GM12878 (cell line): ENCODE measurements around the gene IGLON5. TPM values are rescaled to one million over a fixed set of nuclear protein-coding genes. Genes with fewer than 3 reads are reported as not detected.

ENCODE experiments used
- ATAC-seq: fragments of 200-7000 bp; cut with Tn5 transposase; 3 replicates; pipeline ENCODE4 v1.9.1; 2020; ENCODE audit warnings: mild to moderate bottlenecking, moderate library complexity
- BruUV-seq: library from RNA; stranded (reverse); fragments of 400-500 nt; replicated peaks from 2 replicates; lab custom pipeline; 2021; lab: Mats Ljungman, UMichigan
- CTCF ChIA-PET: fragments of 300-600 bp; sonication (Branson Sonifier 250); formaldehyde crosslinking; extraction: SDS; loops from one replicate; lab custom pipeline; 2021; ENCODE audit warnings: inconsistent platforms; lab: Yijun Ruan, JAX
- POLR2A ChIA-PET: fragments of 350-600 bp; formaldehyde crosslinking; extraction: SDS; loops from one replicate; lab custom pipeline; 2021; ENCODE audit warnings: inconsistent platforms; lab: Charles Lee
- RAD21 ChIA-PET: fragments of 300-600 bp; sonication (Branson Sonifier 250); formaldehyde crosslinking; loops from one replicate; lab custom pipeline; 2023; ENCODE audit warnings: antibody characterized with exemption; ENCODE audit not compliant: unreplicated experiment; lab: Charles Lee
- SMC1A ChIA-PET: fragments of 300-600 bp; sonication (Branson Sonifier 250); formaldehyde crosslinking; loops from one replicate; lab custom pipeline; 2023; ENCODE audit not compliant: unreplicated experiment, uncharacterized antibody; lab: Charles Lee
- DNase-seq: peaks from one replicate; pipeline ENCODE4 v3.0.0-alpha.2; 2011; ENCODE audit warnings: low read depth, low spot score
- FAIRE-seq: peaks from 3 replicates; lab custom pipeline; 2011; peaks lifted over from hg19 to GRCh38; lab: Jason Lieb, UNC
- H2AFZ ChIP-seq: 2 replicates; pipeline ENCODE4 v1.6.0; 2011; ENCODE audit warnings: low read depth, low read length, control low read depth; ENCODE audit not compliant: control insufficient read depth
- H3K27ac ChIP-seq: 2 replicates; pipeline ENCODE4 v1.5.1; 2011; ENCODE audit warnings: control low read depth; ENCODE audit not compliant: control insufficient read depth, insufficient read depth
- H3K27me3 ChIP-seq, 2 experiments: replicated peaks in 1 of 2; 2 replicates each; pipeline versions ENCODE4 v1.6.0 to v1.6.1; 2011; ENCODE audit warnings: low read length in 1 of 2; ENCODE audit not compliant: control insufficient read depth in 2 of 2, insufficient read depth in 2 of 2
- H3K36me3 ChIP-seq, 2 experiments: 2 replicates each; pipeline ENCODE4 v1.5.1; 2011; ENCODE audit warnings: low read length in 1 of 2; ENCODE audit not compliant: control insufficient read depth in 2 of 2, insufficient read depth in 2 of 2
- H3K4me1 ChIP-seq: 2 replicates; pipeline ENCODE4 v1.6.1; 2011; ENCODE audit warnings: mild to moderate bottlenecking, low read length, moderate library complexity, mixed read lengths; ENCODE audit not compliant: control insufficient read depth, insufficient read depth
- H3K4me2 ChIP-seq: 2 replicates; pipeline ENCODE4 v1.6.0; 2011; ENCODE audit warnings: control low read depth; ENCODE audit not compliant: control insufficient read depth, insufficient read depth
- H3K4me3 ChIP-seq: fragments of 200-600 bp; sonication (generic); 2 replicates; pipeline ENCODE4 v1.5.1; 2016
- H3K79me2 ChIP-seq: 2 replicates; pipeline ENCODE4 v1.6.0; 2011; ENCODE audit warnings: low read length; ENCODE audit not compliant: control insufficient read depth, insufficient read depth
- H3K9ac ChIP-seq: 2 replicates; pipeline ENCODE4 v1.8.0; 2011; ENCODE audit warnings: low read length, control low read depth, mixed read lengths; ENCODE audit not compliant: control insufficient read depth, insufficient read depth
- H3K9me3 ChIP-seq: replicated peaks from 3 replicates; pipeline ENCODE4 v1.5.1; 2011; ENCODE audit warnings: mild to moderate bottlenecking, low read length; ENCODE audit not compliant: control insufficient read depth, insufficient read depth
- H4K20me1 ChIP-seq: 2 replicates; pipeline ENCODE4 v1.6.0; 2011; ENCODE audit not compliant: control insufficient read depth, insufficient read depth
- BHLHE40 ChIP-seq, 2 experiments: fragments of 450-650 bp in 1 of 2; IDR thresholded peaks; 2 replicates each; pipeline ENCODE4 v1.6.1; 2011 to 2017; ENCODE audit warnings: low read depth in 2 of 2, borderline replicate concordance in 1 of 2, improper control_type of control experiment in 1 of 2, low read length in 1 of 2, mild to moderate bottlenecking in 1 of 2
- CBX3 ChIP-seq: fragments of 200-600 bp; sonication (generic); IDR thresholded peaks from 2 replicates; pipeline ENCODE4 v1.6.1; 2016; ENCODE audit warnings: low read depth, borderline replicate concordance
- HDGF ChIP-seq: fragments of 450-650 bp; IDR thresholded peaks from 2 replicates; pipeline ENCODE4 v1.6.1; 2016; ENCODE audit warnings: antibody characterized with exemption
- MTA3 ChIP-seq: IDR thresholded peaks from 2 replicates; pipeline ENCODE4 v1.6.1; 2012; ENCODE audit warnings: low read length, inconsistent platforms, borderline replicate concordance
- POLR2AphosphoS2 ChIP-seq: IDR thresholded peaks from 2 replicates; pipeline ENCODE4 v1.6.1; 2011; ENCODE audit warnings: low read depth, mild to moderate bottlenecking, low read length, improper control_type of control experiment, moderate library complexity
- POU2F2 ChIP-seq: IDR thresholded peaks from 3 replicates; pipeline ENCODE4 v1.6.1; 2011; ENCODE audit warnings: low read depth, mild to moderate bottlenecking, low read length, borderline replicate concordance
- PRDM15 ChIP-seq: fragments of 450-650 bp; formaldehyde crosslinking; IDR thresholded peaks from 2 replicates; pipeline ENCODE4 v1.4.0; 2020; ENCODE audit warnings: mild to moderate bottlenecking, moderate library complexity
- RB1 ChIP-seq: fragments of 450-650 bp; formaldehyde crosslinking; IDR thresholded peaks from 2 replicates; pipeline ENCODE4 v1.6.1; 2017; ENCODE audit warnings: mild to moderate bottlenecking, borderline replicate concordance
- RCOR1 ChIP-seq: conservative IDR thresholded peaks from 2 replicates; pipeline ENCODE4 v1.6.1; 2012; ENCODE audit warnings: low read depth, low read length, improper control_type of control experiment
- SIX5 ChIP-seq: IDR thresholded peaks from 2 replicates; pipeline ENCODE4 v1.6.1; 2011; ENCODE audit warnings: mild to moderate bottlenecking, low read depth, low read length, moderate library complexity; ENCODE audit not compliant: severe bottlenecking
- SPI1 ChIP-seq: IDR thresholded peaks from 2 replicates; pipeline ENCODE4 v1.6.1; 2011; ENCODE audit warnings: low read depth, mild to moderate bottlenecking, low read length, moderate library complexity, borderline replicate concordance; ENCODE audit not compliant: insufficient read depth
- TAF1 ChIP-seq: IDR thresholded peaks from 2 replicates; pipeline ENCODE4 v1.6.1; 2011; ENCODE audit warnings: mild to moderate bottlenecking, low read depth, low read length, borderline replicate concordance
- ZBTB40 ChIP-seq: fragments of 450-650 bp; IDR thresholded peaks from 2 replicates; pipeline ENCODE4 v1.6.1; 2016; ENCODE audit warnings: mild to moderate bottlenecking, moderate library complexity, borderline replicate concordance
- WGBS: methylation state at CpG from one replicate; pipeline ENCODE4 v1.1.6; 2016; ENCODE audit warnings: low lambda C conversion rate; ENCODE audit not compliant: insufficient replicate concordance, insufficient coverage; ENCODE audit errors: missing lambda C conversion rate; 5-methylcytosine and 5-hydroxymethylcytosine counted together
- in situ Hi-C: fragments of 300-500 bp; cut with MboI; formaldehyde crosslinking; loops from 9 replicates; pipeline ENCODE4 v1.14.3; 2018; ENCODE audit warnings: mixed read lengths
- intact Hi-C: fragments of 100-400 bp; cut with micrococcal nuclease; formaldehyde crosslinking; loops from one replicate; pipeline ENCODE4 v1.14.2; 2022; ENCODE audit not compliant: unreplicated experiment
- polyA plus RNA-seq, 11 experiments: library from polyadenylated mRNA; depleted of rRNA in 4 of 11; unstranded in 6 of 11; stranded (reverse) in 5 of 11; fragments of >200 nt; fragmentation: Nextera tagmentation in 4 of 11; fragmentation: Illumina TruSeq in 1 of 11; extraction: Ambion mirVana in 4 of 11; extraction: Trizol in 1 of 11; gene quantifications; 1 replicate in 1 of 11; 2 replicates in 10 of 11; pipeline versions ENCODE4 v1.2.1 to v1.2.3, GENCODE V29; 2011 to 2016; ENCODE audit warnings: inconsistent platforms in 2 of 11, missing spikeins in 2 of 11, low read depth in 1 of 11
- total RNA-seq, 4 experiments: library from RNA; depleted of rRNA in 3 of 4; stranded (reverse); fragments of >200 nt in 3 of 4; fragmentation: Illumina TruSeq in 1 of 4; extraction: Trizol in 1 of 4; gene quantifications; 2 replicates each; pipeline versions ENCODE4 v1.2.1 to v1.2.3, GENCODE V29; 2013 to 2021

IGLON5 gene
- total and polyA plus RNA-seq, 10 of the 15 experiments (the other 5 are each of a cell fraction or from before 2014, with no cell fraction given), result not detected

DNA sequence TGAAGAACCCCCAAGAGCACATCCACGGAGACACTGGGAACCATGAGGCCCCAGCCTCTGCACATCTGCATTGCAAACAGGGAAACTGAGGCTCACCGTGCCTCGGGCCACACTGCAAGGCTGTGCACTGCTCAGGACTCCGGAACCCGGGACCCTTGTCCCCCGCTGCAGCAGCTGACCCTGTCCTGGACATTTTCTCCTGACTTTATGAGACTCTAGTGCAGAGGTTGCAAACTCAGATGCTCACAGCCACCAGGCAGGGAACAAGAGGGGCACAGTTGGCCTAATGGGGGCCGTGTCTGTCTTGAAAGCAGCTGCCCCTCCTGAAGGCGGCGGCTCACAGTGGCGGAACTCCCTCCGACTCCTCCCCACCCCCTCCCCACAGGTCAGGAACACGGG lies 16.5 kb upstream of the IGLON5 start:
- no peak for DNase-seq
- no peaks in the 10 kb centered on the region for H4K20me1 ChIP-seq
- ChIA-PET POLR2A (no interaction called here), RAD21 (no interaction called here), SMC1A (no interaction called here), CTCF (no interaction called here)
- no peak overlapping the region for H3K9ac ChIP-seq
- no peak overlapping the region for H2AFZ ChIP-seq
- WGBS, result 35% methylated on average over 12 of the region's 12 CpGs
- H3K9me3 ChIP-seq, result no peaks in the 10 kb centered on the region
- H3K27me3 ChIP-seq, result peaks cover 0 to 2% of the 10 kb centered on the region in 2 experiments; a peak in 1 of 4 replicates
- ATAC-seq, result no peak
- FAIRE-seq, result no peak
- H3K4me1 ChIP-seq, result no peaks in the 10 kb centered on the region
- TF ChIP-seq RCOR1 (no peak), SPI1 (no peak), TAF1 (no peak), ZBTB40 (no peak), POLR2AphosphoS2 (no peak), SIX5 (no peak), CBX3 (no peak), HDGF (no peak), BHLHE40 (IDR thresholded peaks at IDR 0.05; ENCODE audit: borderline replicate concordance in 1 of 2, low read depth in 2 of 2, low read length in 1 of 2) (no peak), RB1 (no peak), MTA3 (no peak), PRDM15 (CRISPR knock-in tag) (no peak), POU2F2 (no peak)
- H3K79me2 ChIP-seq, result no peaks in the 10 kb centered on the region
- in situ Hi-C loops, result no loop called here
- H3K27ac ChIP-seq, result no peak overlapping the region
- BruUV-seq, result no TSS peak
- H3K4me3 ChIP-seq, result no peak overlapping the region
- no peaks in the 10 kb centered on the region for H3K36me3 ChIP-seq
- intact Hi-C loops, result no loop called here
- no peak overlapping the region for H3K4me2 ChIP-seq
